HL-60 (cell line): ENCODE measurements around the gene GLRB.

Experiments used
- DNase-seq, 2 experiments: peaks; one replicate each; pipeline ENCODE4 v3.0.0-alpha.2; 2010 to 2020; ENCODE audit warnings: low read depth in 1 of 2, low spot score in 1 of 2
- H3K27ac ChIP-seq: fragments of 250-450 bp; sonication (Bioruptor Pico); replicated peaks from 2 replicates; pipeline ENCODE4 v1.5.1; 2020; ENCODE audit warnings: mild to moderate bottlenecking, moderate library complexity
- H3K27me3 ChIP-seq: fragments of 250-450 bp; sonication (Bioruptor Pico); 2 replicates; pipeline ENCODE4 v1.5.1; 2021; ENCODE audit warnings: mild to moderate bottlenecking, moderate library complexity; ENCODE audit not compliant: insufficient read depth, poor library complexity, severe bottlenecking
- H3K4me3 ChIP-seq: replicated peaks from 2 replicates; pipeline ENCODE4 v1.5.1; 2011; ENCODE audit warnings: mild to moderate bottlenecking, control low read depth, low read length; ENCODE audit not compliant: insufficient read depth
- CTCF ChIP-seq: IDR thresholded peaks from one replicate; pipeline ENCODE4 v1.5.1; 2011; ENCODE audit warnings: low read length, control low read depth, inconsistent platforms; ENCODE audit not compliant: insufficient read depth
- GABPA ChIP-seq: IDR thresholded peaks from 2 replicates; pipeline ENCODE4 v1.6.1; 2012; ENCODE audit warnings: low read depth
- POLR2AphosphoS5 ChIP-seq: IDR thresholded peaks from 2 replicates; pipeline ENCODE4 v1.6.1; 2012; ENCODE audit warnings: low read depth
- REST ChIP-seq: IDR thresholded peaks from 2 replicates; pipeline ENCODE4 v1.6.1; 2012; ENCODE audit warnings: low read depth; ENCODE audit not compliant: insufficient replicate concordance
- SPI1 ChIP-seq: IDR thresholded peaks from 2 replicates; pipeline ENCODE4 v1.6.1; 2012; ENCODE audit warnings: low read depth, mild to moderate bottlenecking, borderline replicate concordance
- long read RNA-seq: library from polyadenylated mRNA; unstranded; transcript quantifications from one replicate; pipeline ENCODE4 v2.0.0, GENCODE V29; 2020

GLRB gene
- long read RNA-seq, result 0 reads

GRCh38 chr4:157075811-157076577, at the start of gene GLRB:
TSS of gene GLRB (plus strand) at chr4:157076150. CDS start at chr4:157078025, 1,875 bp downstream.
- no peak for DNase-seq
- Histone ChIP-seq H3K27me3 (peaks cover 27% of the 10 kb centered on the region), H3K27ac (no peak within 1 kb of the TSS), H3K4me3 (no peak within 1 kb of the TSS; the same call in 1 of the 2 replicates)
- TF ChIP-seq POLR2AphosphoS5 (no peak), CTCF (no peak), GABPA (no peak), REST (no peak), SPI1 (no peak)

GRCh38 chr4:157035471-157035870, 40.5 kb upstream of the GLRB start:
- no peak overlapping the region for H3K27ac ChIP-seq
- no peak overlapping the region for H3K4me3 ChIP-seq
- DNase-seq, result no peak
- no peaks in the 10 kb centered on the region for H3K27me3 ChIP-seq
- TF ChIP-seq CTCF, result no peak
- no peak for TF ChIP-seq POLR2AphosphoS5
- TF ChIP-seq SPI1, result no peak
- TF ChIP-seq REST, result no peak
- no peak for TF ChIP-seq GABPA

GRCh38 chr4:157040405-157040804, 35.5 kb upstream of the GLRB start:
- H3K27me3 ChIP-seq, result no peaks in the 10 kb centered on the region
- DNase-seq, result no peak
- no peak overlapping the region for H3K27ac ChIP-seq
- H3K4me3 ChIP-seq, result no peak overlapping the region
- TF ChIP-seq POLR2AphosphoS5 (no peak), REST (no peak), GABPA (no peak), CTCF (no peak)
